Endothelial cell (in vitro differentiated cells): ENCODE measurements around the gene LASP1NB.

Experiments used
- DNase-seq: peaks from one replicate; pipeline ENCODE4 v3.0.0; 2021; ENCODE audit warnings: low spot score
- H3K27ac Mint-ChIP-seq: one replicate; pipeline ENCODE4 v1.8.0; 2021; ENCODE audit warnings: mixed read lengths, inconsistent platforms; ENCODE audit not compliant: unreplicated experiment
- H3K27me3 Mint-ChIP-seq: one replicate; pipeline ENCODE4 v1.8.0; 2021; ENCODE audit warnings: mild to moderate bottlenecking, moderate library complexity, mixed read lengths, inconsistent platforms; ENCODE audit not compliant: unreplicated experiment
- H3K36me3 Mint-ChIP-seq: one replicate; pipeline ENCODE4 v1.8.0; 2021; ENCODE audit warnings: mild to moderate bottlenecking, low read depth, mixed read lengths, inconsistent platforms; ENCODE audit not compliant: unreplicated experiment
- H3K4me1 Mint-ChIP-seq: one replicate; pipeline ENCODE4 v1.8.0; 2021; ENCODE audit warnings: mild to moderate bottlenecking, mixed read lengths, inconsistent platforms; ENCODE audit not compliant: unreplicated experiment
- H3K4me3 Mint-ChIP-seq: one replicate; pipeline ENCODE4 v1.8.0; 2021; ENCODE audit warnings: mild to moderate bottlenecking, mixed read lengths, inconsistent platforms; ENCODE audit not compliant: unreplicated experiment
- H3K9me3 Mint-ChIP-seq: one replicate; pipeline ENCODE4 v1.8.0; 2021; ENCODE audit warnings: mixed read lengths, inconsistent platforms; ENCODE audit not compliant: unreplicated experiment
- TF ChIP-seq, protein P1 (sequence below): fragments of 200-600 bp; sonication (generic); IDR thresholded peaks from one replicate; pipeline ENCODE4 v1.5.0; 2021; ENCODE audit warnings: antibody characterized with exemption; ENCODE audit not compliant: unreplicated experiment

LASP1NB gene

DNA sequence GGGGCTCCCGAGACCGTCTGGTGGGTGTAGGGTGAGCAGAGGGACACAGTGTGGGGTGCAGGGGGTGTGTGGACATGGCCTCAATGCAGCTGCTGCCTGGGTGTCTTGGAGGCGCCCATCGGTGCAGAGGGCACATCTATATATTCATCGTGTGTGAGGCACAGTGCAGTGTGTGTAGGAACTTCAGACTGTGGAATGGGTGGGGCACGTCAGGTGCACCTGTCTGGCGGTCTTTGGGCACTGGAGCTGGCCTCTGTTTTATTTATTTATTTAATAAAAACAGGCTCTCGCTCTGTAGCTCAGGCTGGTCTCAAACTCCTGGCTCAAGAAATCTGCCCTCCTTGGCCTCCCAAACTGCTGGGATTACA is 38.8 kb upstream of the LASP1NB start:
- H3K9me3 Mint-ChIP-seq: no peaks in the 10 kb centered on the region
- peak overlapping the region; percentile 21 for H3K4me3 Mint-ChIP-seq
- TF ChIP-seq, protein P1, sequence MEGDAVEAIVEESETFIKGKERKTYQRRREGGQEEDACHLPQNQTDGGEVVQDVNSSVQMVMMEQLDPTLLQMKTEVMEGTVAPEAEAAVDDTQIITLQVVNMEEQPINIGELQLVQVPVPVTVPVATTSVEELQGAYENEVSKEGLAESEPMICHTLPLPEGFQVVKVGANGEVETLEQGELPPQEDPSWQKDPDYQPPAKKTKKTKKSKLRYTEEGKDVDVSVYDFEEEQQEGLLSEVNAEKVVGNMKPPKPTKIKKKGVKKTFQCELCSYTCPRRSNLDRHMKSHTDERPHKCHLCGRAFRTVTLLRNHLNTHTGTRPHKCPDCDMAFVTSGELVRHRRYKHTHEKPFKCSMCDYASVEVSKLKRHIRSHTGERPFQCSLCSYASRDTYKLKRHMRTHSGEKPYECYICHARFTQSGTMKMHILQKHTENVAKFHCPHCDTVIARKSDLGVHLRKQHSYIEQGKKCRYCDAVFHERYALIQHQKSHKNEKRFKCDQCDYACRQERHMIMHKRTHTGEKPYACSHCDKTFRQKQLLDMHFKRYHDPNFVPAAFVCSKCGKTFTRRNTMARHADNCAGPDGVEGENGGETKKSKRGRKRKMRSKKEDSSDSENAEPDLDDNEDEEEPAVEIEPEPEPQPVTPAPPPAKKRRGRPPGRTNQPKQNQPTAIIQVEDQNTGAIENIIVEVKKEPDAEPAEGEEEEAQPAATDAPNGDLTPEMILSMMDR: no peak
- H3K27me3 Mint-ChIP-seq: peaks cover 2% of the 10 kb centered on the region
- H3K27ac Mint-ChIP-seq: no peak overlapping the region
- peaks cover 47% of the 10 kb centered on the region for H3K4me1 Mint-ChIP-seq
- H3K36me3 Mint-ChIP-seq: peaks cover 23% of the 10 kb centered on the region
- no peak for DNase-seq

DNA sequence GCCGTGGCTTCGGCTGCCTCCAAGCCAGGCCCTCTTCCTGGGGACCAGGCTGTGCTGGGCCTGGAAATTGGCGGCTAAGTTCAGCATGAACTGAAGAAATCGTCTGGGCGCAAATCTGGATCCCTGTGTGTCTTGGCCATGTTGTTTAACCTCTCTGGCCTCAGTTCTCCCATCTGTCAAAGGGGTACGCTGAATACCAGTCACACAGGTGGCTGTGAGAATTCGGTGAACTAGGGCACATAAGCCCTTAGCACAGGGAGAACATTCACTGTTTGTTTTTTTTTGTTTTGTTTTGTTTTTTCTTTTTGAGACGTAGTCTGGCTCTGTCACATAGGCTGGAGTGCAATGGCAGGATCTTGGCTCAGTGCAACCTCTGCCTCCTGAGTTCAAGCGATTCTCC is 36.6 kb upstream of the LASP1NB start:
- Mint-ChIP-seq H3K27ac (peak overlapping the region; percentile 10), H3K36me3 (peaks cover 21% of the 10 kb centered on the region), H3K27me3 (peaks cover 4% of the 10 kb centered on the region), H3K9me3 (no peaks in the 10 kb centered on the region), H3K4me1 (peaks cover 27% of the 10 kb centered on the region), H3K4me3 (peak overlapping the region; percentile 18)
- TF ChIP-seq, protein P1: no peak
- DNase-seq: no peak

DNA sequence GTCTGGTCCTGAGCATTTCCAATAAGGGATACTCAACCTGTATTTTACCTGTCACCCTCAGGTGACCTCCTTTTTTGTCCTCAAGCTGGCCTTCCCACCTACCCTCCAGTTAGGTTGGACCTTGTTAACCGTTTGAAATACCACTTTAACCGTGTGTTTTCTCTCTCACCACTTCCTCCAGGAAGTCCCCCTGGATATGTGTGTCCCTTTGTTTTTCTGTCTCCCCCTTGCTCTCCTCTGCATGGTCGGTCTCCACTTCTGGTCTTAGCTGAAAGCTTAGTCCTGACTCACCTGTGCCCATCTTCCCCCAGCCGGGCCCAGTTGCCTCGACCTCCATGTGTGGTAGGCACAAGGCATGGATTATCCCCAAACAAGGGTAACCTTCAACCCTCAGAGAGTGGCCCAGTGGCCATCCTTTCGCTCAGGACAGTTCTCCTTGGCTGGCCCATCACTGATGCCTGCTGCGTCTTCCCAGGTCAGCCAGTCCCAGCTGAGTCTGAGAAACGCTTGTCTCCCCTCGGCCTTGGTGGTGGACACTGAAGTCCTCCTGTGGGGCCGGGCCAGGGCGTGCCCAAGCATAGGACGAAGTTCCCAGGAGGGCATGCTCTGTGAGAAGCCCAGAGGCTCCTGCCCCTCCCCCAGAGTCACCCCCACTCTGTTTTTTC is 35.5 kb upstream of the LASP1NB start:
- no peak overlapping the region for H3K27ac Mint-ChIP-seq
- peaks cover 6% of the 10 kb centered on the region for H3K27me3 Mint-ChIP-seq
- H3K36me3 Mint-ChIP-seq: peaks cover 24% of the 10 kb centered on the region
- no peak for DNase-seq
- peaks cover 25% of the 10 kb centered on the region for H3K4me1 Mint-ChIP-seq
- no peaks in the 10 kb centered on the region for H3K9me3 Mint-ChIP-seq
- H3K4me3 Mint-ChIP-seq: no peak overlapping the region
- TF ChIP-seq, protein P1: no peak

DNA sequence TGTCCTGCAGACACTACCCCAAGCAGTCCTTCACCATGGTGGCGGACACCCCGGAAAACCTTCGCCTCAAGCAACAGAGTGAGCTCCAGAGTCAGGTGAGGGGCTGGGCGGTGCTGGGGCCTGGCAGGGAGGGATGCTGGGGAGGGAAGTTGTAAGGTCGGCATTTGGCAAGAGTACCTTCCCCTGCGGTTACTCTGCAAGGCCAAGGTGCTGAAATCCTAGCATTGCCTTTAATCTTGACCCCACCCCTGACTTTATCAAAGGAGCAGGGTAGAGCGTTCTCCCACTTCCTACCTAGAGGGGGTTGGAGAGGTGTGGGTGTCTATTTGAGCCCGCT is 35.0 kb upstream of the LASP1NB start:
- DNase-seq: no peak
- Mint-ChIP-seq H3K27ac (no peak overlapping the region), H3K4me3 (no peak overlapping the region), H3K4me1 (peaks cover 20% of the 10 kb centered on the region), H3K9me3 (no peaks in the 10 kb centered on the region), H3K36me3 (peaks cover 24% of the 10 kb centered on the region), H3K27me3 (peaks cover 6% of the 10 kb centered on the region)
- TF ChIP-seq, protein P1: no peak

DNA sequence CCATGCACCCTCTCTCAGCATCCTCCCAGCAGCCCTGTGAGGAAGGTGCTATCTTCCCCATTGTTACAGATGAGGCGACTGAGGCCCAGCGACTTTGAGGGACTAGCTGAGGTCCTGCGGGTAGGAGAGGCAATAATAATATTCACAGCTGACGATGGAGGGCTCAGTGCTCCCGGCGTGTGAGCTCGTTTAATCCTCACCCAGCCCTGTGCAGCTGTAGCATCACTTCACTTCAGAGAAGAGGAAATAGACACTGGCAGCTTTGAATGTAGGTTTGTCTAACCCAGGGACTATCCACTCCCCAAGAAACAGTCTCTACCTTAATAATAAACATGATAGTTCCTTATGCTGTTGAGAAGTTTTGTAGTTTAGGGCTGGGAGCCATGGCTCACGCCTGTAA is 34.0 kb upstream of the LASP1NB start:
- TF ChIP-seq, protein P1: no peak
- Mint-ChIP-seq H3K4me3 (no peak overlapping the region), H3K36me3 (peaks cover 22% of the 10 kb centered on the region), H3K9me3 (no peaks in the 10 kb centered on the region), H3K27ac (peak overlapping the region; percentile 45), H3K27me3 (peaks cover 6% of the 10 kb centered on the region), H3K4me1 (peaks cover 11% of the 10 kb centered on the region)
- DNase-seq: no peak
